ENCODE data around the gene MOCS3.
"Not testable (repeated sequence)": the region's sequence is repeated elsewhere in the genome, so short reads cannot be mapped to it uniquely, and the experiment has no call there.

The MOCS3 gene

DNA sequence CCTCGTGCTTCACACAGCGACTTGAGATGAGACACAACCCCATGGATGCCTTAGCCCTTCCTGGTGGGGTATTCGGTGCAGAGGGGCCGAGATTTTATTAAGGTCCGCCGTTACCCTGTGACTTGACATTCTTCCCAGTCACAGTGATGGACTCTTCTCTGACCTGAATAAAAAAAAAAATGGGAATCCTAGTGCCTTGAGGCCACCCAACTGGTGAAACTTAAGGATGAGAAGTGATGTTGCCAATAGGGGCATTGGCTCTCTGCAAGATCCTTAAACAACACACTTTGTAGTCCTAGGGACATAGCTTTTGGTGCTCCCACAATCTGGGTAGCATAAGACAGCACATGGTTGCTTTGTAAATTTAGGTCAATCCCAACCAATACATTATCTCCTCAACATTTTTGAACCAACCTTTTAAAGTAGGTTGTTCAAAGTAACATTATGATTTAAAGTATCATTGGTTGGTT, 26.6 kb upstream of the MOCS3 start:
- no peak for DNase-seq (ENCODE audit: low read depth)

DNA sequence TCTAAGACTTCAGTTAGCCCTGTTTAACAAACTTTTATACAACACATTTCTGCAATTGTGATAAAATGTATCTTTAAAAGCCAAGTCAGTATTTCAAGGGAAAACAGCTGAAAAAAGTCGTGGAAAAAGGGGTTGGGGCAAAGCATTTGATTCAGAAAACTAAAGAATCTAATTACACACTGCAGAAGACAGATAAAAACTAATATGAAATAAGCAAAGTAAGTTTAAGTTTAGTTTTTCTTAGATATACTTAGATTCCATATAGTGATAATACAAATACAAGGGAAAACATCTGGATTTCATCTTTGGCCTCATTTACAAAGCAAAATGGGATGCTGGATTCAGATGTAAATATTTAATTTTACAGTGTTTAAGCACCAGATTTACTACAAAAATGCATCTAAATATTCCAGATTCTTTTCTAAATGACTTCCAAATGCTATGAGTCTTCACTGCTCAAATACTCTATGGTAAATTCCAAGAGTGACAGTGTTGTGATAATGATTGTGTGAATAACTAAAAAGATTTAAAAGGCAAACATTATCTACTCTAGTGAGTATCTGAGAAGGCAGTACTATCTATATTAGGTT, 25.8 kb upstream of the MOCS3 start:
- DNase-seq (ENCODE audit: low read depth) = no peak

DNA sequence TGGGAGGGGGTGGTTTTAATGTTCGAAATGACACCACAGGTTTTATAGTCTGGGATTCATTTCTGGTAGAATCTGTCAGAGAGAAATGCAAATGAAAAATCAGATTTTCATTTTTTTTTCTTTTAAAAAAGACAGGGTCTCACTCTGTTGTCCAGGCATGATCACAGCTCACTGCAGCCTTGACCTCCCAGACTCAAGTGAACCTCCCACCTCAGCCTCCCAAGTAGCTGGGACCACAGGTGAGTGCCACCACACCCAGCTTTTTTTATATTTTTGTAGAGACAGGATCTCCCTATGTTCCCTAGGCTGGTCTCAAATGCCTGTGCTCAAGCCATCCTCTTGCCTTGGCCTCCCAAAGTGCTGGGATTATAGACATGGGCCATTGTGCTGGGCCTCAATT, 25.0 kb upstream of the MOCS3 start:
- no peak for DNase-seq (ENCODE audit: low read depth)

DNA sequence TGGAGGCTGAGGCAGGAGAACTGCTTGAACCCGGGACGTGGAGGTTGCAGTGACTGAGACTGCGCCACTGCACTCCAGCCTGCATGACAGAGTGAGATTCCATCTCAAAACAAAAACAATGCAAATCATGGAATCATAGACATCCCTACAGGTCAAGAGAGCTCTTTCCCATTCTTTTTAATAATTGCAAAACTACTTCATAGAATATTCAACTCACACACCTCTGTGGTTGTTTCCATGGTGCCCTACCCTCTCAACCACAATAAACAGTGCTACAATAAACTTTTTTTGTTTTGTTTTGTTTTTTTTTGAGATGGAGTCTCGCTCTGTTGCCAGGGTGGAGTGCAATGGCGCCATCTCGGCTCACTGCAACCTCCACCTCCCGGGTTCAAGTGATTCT, 15.5 kb upstream of the MOCS3 start:
- no peak for DNase-seq (ENCODE audit: low read depth)

DNA sequence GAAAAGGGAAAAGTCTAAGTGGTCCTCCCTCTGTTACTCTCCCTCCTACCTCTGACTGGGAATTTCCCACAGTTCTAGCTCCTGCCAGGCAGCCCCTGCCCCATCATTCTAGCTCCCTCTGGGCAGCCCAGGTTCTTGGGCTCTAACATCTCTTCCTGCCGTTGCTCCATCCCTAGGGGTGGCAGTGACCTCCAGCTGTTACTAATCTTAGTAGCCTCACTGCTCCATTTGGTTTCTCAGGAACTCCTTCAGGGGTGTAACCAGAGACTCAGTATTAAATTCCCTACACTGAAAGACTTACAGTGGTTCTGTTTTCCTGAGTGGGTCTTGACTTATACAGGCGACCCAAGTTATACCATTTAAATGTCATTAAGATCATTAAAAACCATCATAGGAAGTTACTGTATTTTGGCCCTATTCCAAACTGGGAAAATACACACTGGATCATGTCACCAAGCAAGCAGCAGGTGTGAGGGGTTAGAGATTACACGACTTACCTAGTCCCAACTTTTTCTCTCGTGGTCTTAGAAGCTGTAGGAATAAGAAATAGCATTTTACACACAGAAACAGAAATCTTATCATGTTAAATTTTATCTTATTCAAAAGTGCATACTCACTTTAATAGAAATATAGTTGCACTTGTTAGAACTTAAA, 10.4 kb upstream of the MOCS3 start:
- DNase-seq (ENCODE audit: low read depth) = no peak

DNA sequence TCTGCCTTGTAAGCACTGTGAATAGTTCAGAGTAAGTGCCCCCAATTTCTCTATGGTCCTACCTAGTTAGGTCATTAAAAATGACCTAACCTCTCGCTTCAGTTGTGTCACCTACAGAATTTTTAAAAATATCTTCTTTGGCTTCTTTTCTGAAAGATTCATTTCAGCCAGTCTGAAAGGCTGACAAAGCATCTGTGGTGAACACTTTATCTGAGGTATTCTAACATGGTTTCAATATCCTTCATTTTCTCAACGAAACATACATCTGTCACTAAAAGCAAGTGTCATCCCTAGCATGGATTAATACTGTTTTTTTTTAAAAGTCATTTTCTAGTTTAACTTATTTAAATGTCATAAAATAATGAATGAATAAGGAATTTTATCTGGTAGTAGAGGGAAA, 5.4 kb upstream of the MOCS3 start:
- DNase-seq (ENCODE audit: low read depth) = no peak

DNA sequence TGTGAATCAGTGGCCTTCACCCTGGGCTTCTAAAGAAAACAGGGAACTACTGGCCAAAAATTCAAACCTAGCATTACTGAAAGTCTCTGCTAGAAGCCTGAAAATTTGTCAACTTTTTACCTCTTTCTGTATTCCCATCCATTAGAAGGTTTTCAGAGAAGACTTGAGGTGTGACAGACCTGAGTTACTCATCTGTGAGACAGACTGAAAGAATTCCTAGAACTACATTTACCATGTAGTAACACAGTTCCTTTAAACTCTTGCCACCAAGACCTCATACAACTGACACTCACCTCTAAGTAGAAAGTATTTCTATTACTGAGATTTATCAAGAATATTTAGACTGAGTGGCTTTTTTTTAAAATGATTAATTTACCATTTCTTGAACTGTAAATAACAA, 4.8 kb upstream of the MOCS3 start:
- DNase-seq (ENCODE audit: low read depth) = no peak

DNA sequence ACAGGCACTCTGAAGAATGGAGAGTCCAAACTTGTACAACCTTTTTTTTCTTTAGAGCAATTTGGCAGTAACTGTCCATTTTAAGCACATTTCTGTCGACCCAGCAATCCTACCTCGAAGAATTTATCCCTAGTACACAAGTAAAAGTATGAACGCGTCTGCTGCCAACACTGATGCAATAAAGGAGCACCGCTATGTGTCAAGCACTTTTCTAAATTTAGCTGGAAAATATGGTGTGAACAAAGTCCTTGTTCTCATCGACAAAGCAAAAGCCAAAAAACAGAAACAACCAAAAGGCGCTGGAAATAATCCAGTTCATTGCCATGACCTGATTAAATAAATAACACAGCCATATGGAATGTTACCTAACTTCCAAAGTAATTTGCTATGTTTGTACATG, 1.3 kb upstream of the MOCS3 start:
- DNase-seq (ENCODE audit: low read depth) = peak; percentile 41

DNA sequence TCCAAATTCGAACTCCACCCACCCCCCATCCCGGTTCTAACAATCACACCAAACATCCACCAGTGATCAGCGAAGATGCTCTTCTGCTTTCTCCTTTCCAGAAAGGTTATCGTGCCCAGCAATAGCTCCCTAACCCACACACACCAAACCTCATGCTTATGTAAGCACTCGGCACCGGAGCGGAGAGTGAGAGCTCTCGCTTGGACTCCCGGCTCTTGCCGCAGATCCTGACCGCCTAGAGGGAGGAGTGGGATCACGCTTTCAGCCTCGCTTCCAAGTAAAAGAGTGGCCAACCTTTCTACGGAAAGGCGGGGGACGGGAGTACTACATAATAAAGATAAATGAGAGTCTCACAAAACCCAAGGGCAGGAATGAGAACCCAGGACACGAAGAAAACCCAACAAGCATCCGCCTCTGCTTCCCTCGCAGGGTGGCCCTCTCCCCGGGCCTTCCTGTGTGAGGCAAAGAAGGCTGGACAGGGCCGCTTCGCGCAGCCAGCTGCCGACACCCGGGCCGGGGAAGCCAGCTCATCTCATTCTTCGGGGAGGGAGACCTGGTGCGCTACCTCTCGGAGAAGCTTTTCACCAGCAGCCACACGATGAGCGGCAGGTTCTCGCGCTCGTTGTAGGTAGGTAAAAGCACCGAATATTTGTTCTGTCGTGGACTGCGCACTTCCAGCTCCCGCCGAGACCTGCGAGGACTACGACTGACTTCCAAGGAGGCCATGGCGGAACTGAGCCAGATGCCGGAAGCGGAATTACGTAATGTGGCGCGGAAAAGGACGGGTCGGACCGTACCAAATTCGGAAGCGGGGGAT, 612 bp upstream of the MOCS3 start, which contains the start of gene DPM1:
TSS of gene DPM1 (minus strand) at position 735 of the 817 bp plus-strand sequence. CDS start at position 726, 9 bp downstream.
- DNase-seq (ENCODE audit: low read depth) = peak; percentile 35

DNA sequence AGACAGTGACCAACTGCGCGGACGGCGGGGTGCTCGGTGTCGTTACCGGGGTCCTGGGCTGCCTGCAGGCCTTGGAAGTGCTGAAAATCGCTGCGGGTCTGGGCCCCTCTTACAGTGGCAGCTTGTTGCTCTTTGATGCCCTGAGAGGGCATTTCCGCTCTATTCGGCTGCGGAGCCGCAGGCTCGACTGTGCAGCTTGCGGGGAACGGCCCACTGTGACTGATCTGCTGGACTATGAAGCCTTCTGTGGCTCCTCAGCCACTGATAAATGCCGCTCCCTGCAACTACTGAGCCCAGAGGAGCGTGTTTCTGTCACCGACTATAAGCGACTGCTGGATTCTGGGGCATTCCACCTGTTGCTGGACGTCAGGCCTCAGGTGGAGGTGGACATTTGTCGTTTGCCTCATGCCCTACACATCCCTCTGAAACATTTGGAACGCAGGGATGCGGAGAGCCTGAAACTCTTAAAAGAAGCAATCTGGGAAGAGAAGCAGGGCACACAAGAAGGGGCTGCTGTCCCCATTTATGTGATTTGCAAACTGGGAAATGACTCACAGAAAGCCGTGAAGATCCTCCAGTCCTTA, 1.0 kb downstream of the MOCS3 start:
- no peak for DNase-seq (ENCODE audit: low read depth)

DNA sequence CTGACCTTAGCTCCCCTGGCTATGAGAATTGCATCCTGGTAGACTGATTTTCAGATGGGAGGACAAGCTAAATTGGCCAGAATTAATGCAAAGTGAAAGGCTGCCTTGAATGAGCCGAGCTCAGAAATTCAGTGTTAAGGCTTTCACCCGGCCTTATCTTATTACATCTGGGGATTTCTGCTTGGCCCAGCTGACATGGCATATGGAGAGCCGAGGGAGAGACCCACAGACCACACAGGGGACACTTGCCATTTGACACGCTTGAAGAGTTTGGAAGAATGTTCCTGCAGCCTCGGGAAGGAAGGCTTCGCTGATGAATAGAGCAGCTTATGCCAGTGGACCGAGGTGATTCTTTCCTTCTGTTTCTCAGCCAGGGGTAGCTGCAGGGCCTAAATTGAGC, 9.0 kb downstream of the MOCS3 start:
- DNase-seq (ENCODE audit: low read depth) = no peak

DNA sequence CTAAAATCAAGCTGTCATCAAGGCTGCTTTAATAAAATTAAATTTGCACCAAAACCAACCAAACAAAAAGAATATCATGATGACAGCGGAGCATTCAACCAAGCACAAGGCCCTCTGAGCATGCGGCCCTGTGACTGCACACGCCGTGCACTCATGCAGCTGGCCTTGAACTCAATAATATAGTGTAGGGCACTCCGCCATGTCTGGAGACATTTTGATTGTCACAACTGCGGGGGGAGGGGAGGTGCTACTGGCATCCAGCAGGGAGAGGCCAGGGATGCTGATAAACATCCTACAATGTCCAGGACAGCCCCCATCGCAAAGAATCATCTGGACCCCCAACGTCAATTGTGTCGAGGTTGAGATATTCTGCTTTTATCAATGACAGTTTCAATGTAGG, 9.7 kb downstream of the MOCS3 start:
- no peak for DNase-seq (ENCODE audit: low read depth)

DNA sequence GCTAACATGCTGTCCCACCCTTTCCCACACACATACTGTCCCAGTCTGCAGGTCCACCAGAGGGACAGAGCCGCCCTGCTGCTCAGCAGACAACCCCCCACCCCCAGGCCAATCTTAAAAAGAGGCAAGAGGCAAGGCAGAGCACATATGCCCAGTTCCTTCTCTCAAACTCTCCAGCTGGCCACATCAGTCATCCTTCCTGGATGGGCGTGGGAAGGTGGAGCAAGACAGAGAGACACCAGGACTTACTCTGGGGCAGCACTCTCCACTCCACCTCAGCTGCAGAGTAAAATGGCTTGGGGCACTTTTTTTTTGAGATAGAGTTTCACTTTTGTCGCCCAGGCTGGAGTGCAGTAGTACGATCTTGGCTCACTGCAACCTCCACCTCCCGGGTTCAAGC, 10.8 kb downstream of the MOCS3 start:
- no peak for DNase-seq (ENCODE audit: low read depth)

DNA sequence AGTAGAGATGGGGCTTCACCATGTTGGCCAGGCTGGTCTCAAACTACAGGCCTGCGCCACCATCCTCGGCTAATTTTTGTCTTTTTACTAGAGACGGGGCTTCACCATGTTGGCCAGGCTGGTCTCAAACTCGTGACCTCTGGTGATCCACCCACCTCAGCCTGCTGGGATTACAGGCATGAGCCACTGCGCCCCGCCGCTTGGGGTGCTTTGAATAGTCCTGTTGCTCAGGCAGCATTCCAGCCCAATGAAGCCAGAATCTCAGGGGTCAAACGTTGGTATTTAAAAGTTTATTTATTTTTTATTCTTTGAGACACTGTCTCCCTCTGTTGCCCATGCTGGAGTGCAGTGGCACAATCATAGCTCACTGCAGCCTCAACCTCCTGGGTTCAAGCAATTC, 11.3 kb downstream of the MOCS3 start:
- DNase-seq (ENCODE audit: low read depth) = no peak

DNA sequence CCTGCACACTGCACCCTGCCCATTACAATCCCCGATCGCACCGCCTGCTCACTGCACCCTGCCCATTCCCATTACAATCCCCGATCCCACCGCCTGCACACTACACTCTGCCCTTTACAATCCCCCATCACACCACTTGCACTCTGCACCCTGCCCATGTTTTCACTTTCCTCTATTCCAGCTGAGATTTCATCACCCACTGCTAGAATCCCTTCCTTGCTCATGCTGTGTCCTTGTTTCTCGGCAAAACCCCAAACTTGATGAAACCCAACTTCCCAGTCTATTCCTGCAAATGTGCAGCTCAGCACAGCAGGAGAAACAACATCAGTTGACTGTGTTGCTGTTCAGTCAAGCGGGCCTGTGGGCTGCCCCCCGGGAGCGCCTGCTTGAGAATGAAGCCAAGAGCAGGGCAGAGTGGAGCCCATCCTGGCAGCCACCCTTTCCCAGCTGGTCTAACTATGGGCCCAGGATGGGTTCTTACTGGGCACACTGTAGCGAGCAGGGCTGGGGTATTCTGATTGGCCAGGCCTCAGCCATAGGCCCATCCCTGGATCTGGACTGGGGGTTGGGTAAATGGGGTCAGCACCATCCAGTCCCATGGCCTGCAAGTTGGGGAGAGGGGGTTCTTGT, 17.2 kb downstream of the MOCS3 start:
- DNase-seq (ENCODE audit: low read depth) = no peak

DNA sequence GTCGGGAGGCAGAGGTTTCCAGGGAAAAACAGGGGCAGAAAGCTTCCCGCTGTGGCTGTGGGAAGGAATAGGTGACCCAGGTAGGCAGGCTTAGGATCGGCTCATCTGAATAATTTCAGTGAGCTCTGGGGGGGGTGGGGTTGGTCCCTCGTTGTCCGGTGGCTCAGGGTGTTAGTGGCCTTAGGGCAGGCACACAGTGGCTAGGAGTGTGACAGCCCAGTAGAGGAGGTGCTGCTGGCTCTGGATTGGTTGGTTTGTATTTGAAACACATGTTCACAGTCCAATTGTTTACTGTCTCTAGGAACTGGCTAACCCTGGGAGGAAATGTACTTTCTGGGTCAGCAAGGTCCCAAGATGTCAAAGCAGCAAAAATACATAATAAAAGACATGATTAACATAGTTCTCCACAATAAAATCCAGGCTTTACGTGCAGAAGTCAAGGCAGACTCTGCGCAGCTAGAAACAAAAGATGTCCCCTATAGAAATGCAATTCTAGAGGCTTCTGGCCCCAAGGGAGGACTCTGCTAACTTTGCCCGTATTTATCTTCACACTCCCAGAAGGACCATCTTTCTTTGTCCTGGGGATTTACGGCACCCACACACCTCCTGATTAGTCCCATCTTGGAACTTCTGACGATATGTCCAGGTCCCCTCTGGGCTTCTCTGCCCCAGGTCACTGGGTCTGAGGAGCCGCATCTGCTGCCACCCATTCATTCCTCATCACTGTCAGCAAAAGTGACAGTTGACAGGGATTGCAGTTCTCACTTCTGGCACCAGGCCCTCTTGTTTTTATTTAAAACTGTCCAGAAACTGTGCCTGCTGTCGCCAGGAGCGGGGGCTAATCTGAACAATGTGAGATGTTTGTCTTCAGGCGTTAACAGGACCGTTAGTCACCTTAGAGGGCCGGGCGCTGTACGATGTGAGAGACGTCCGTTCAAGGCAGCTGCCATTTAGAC, 18.7 kb downstream of the MOCS3 start:
- DNase-seq (ENCODE audit: low read depth) = no peak

DNA sequence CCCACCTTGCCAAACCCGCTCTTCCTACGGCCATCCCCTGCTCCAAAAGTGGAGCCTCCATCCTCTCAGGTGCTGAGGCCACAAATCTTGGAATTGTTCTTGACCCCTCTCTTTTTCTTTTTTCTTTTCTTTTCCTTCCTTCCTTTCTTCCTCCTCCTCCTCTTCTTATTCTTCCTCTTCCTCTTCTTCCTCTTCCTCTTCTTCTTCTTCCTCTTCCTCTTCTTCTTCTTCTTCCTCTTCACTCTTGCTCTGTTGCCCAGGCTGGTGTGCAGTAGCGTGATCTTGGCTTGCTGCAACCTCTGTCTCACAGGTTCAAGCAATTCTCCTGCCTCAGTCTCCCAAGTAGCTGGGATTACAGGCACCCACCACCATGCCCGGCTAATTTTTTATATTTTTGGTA, 19.9 kb downstream of the MOCS3 start:
- not testable (repeated sequence) for DNase-seq (ENCODE audit: low read depth)

DNA sequence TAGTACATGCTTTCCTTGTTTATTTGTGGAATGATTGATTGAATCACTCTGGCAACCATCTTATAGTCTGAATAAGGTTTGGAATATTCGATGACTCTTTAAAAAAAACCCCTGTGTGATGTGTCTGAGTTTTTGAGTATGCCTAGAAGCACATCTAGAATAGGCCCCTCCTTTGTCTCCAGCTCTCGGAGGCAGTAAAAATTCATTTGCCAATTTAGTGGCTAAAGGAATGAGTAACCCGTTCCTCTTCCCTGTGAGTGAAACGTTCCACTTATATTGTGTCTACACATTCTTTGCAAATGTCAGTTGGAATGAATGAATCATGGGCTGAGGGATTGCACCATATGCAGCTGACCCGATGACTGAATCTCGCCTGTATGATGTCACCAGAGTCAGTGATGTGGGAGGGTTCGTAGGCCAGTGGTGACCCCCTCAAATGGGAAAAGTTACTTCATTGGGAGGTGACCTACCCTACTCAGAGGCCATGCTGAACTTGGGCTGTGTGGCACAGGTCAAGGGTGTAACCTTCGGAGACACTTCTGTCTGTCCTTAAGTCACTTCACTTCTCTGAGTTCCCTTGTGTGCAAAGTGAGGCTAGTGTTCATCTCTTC, 21.6 kb downstream of the MOCS3 start:
- peak; percentile 99 for DNase-seq (ENCODE audit: low read depth)

DNA sequence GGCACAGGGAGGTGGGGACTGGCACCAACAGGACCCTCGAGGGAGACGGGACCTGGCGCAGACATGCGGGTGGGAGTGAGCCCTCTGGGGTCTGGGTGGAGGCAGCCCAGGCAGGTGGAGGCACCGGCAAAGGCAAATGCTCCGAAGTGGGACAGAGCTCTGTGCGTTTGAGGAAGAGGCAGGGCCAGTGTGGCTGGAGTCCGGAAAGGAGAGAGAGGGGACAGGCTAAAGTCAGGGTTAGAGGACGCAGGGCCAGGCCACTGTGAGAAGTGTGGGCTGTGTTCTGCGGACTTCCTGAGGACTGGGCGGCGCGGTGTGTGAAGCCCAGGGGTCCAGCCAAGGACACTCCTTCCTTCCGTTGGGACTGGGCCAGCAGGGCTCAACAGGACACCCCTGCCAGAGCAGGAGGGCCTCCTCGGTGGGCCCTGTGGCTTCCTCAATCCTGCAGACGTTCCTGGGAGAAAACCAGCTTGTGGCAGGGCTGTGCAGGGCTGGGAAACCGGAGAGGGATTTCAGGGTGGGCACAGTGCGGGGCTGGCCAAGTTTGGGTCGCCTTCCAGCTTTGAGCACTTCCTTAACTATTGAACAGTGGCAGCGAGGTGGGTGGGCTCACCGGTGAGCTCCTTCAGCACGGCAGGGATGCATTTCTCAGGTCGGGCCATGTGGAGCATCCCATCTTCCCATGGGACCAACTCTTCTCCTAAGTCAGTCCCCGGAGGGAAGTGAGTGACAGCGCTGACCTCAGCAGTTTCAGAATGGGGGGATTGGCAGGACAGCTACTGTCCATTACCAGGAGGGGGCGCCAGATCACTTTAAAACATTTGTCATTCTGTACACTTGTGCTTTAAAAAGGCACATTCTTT, 22.5 kb downstream of the MOCS3 start:
- DNase-seq (ENCODE audit: low read depth) = peak; percentile 47

DNA sequence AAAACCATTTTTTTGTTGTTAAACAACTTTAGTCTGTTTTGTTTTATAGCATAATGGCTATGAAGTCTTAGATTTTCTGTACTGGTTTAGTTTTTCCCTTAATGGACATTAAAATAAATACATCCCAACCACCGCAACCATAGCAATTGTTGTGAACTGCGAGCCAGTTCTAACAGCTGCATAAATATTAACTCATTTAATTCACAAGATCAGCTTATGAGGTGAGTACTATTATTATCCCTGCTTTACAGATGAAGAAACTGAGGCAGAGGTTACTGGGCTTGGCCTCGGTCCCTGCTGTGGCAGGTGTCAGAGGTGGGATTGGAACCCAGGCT, 23.1 kb downstream of the MOCS3 start:
- no peak for DNase-seq (ENCODE audit: low read depth)

All from amniotic epithelial cell (primary cell).